LNCaP clone FGC (cell line): ENCODE results near the gene OR13J1.

Experiments
- DNase-seq: peaks from one replicate; pipeline ENCODE4 v3.0.0-alpha.2; 2011; ENCODE audit warnings: low read depth
- H3K4me3 ChIP-seq: 2 replicates; pipeline ENCODE4 v1.5.1; 2011; ENCODE audit warnings: mild to moderate bottlenecking, low read depth, low read length, control low read depth
- CTCF ChIP-seq: IDR thresholded peaks from 2 replicates; pipeline ENCODE4 v1.5.1; 2012; ENCODE audit warnings: mild to moderate bottlenecking; ENCODE audit not compliant: control insufficient read depth, insufficient read depth; ENCODE audit errors: extremely low read depth

The OR13J1 gene

GRCh38 chr9:35907711-35908503, 37.7 kb upstream of the OR13J1 start:
- no peak overlapping the region for H3K4me3 ChIP-seq
- no peak for TF ChIP-seq CTCF
- no peak for DNase-seq

- H3K4me3 ChIP-seq = no peak overlapping the region
- no peak for TF ChIP-seq CTCF
- DNase-seq = no peak
Observed at GRCh38 chr9:35906923-35907699, 36.9 kb upstream of the OR13J1 start.

- no peak within 1 kb of the TSS for H3K4me3 ChIP-seq
- no peak for TF ChIP-seq CTCF
- DNase-seq = no peak
Observed at GRCh38 chr9:35905912-35906679, 35.9 kb upstream of the OR13J1 start, which contains the start of gene HRCT1. Gene HRCT1 (plus strand): TSS chr9:35906202. CDS start chr9:35906288, 86 bp downstream.

GRCh38 chr9:35905051-35905781, 35.0 kb upstream of the OR13J1 start:
- H3K4me3 ChIP-seq = no peak overlapping the region
- DNase-seq = no peak
- TF ChIP-seq CTCF = no peak

- TF ChIP-seq CTCF = no peak
- no peak overlapping the region for H3K4me3 ChIP-seq
- DNase-seq = no peak
Observed at GRCh38 chr9:35904338-35904737, 34.1 kb upstream of the OR13J1 start.

GRCh38 chr9:35903049-35903448, 32.8 kb upstream of the OR13J1 start:
- no peak overlapping the region for H3K4me3 ChIP-seq
- peak; percentile 67 for DNase-seq
- peak; percentile 77 for TF ChIP-seq CTCF
